ENCODE results near the gene CCL28.

DNA sequence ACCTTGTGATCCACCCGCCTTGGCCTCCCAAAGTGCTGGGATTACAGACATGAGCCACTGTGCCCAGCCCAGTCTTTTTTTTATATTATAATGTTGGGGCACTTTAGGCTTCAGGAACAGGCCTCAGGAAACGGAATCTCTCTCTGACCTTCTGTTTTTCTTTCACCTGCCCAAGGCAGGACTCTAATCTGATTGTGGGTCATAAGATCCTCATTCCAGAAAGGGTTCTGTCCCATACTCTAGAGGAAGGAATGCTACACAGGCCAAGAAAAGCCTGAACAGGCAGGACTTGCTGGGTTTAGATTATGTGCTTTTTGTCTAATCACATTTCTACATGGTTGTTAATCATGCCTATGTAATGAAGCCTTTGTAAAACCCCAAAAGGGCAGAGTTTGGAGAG, 1.8 kb upstream of the CCL28 start:
- TF ChIP-seq, protein P1, sequence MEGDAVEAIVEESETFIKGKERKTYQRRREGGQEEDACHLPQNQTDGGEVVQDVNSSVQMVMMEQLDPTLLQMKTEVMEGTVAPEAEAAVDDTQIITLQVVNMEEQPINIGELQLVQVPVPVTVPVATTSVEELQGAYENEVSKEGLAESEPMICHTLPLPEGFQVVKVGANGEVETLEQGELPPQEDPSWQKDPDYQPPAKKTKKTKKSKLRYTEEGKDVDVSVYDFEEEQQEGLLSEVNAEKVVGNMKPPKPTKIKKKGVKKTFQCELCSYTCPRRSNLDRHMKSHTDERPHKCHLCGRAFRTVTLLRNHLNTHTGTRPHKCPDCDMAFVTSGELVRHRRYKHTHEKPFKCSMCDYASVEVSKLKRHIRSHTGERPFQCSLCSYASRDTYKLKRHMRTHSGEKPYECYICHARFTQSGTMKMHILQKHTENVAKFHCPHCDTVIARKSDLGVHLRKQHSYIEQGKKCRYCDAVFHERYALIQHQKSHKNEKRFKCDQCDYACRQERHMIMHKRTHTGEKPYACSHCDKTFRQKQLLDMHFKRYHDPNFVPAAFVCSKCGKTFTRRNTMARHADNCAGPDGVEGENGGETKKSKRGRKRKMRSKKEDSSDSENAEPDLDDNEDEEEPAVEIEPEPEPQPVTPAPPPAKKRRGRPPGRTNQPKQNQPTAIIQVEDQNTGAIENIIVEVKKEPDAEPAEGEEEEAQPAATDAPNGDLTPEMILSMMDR (conservative IDR thresholded peaks at IDR 0.05 in 1 of 2, IDR thresholded peaks at IDR 0.05 in 1 of 2; ENCODE audit: low read depth in 1 of 2, low read length in 2 of 2) = no peak
- TF ChIP-seq EZH2 (IDR thresholded peaks at IDR 0.05; ENCODE audit: low read length, missing control alignments) = no peak

Data from fibroblast of lung (primary cell).